GM12878 (cell line): Measurements from ENCODE around the gene SLC26A1. TPM values are rescaled to one million over a fixed set of nuclear protein-coding genes. Genes with fewer than 3 reads are reported as not detected.

Experiments used
- ATAC-seq: fragments of 200-7000 bp; cut with Tn5 transposase; 3 replicates; pipeline ENCODE4 v1.9.1; 2020; ENCODE audit warnings: mild to moderate bottlenecking, moderate library complexity
- BruUV-seq: library from RNA; stranded (reverse); fragments of 400-500 nt; replicated peaks from 2 replicates; lab custom pipeline; 2021; lab: Mats Ljungman, UMichigan
- CTCF ChIA-PET: fragments of 300-600 bp; sonication (Branson Sonifier 250); formaldehyde crosslinking; extraction: SDS; loops from one replicate; lab custom pipeline; 2021; ENCODE audit warnings: inconsistent platforms; lab: Yijun Ruan, JAX
- POLR2A ChIA-PET: fragments of 350-600 bp; formaldehyde crosslinking; extraction: SDS; loops from one replicate; lab custom pipeline; 2021; ENCODE audit warnings: inconsistent platforms; lab: Charles Lee
- RAD21 ChIA-PET: fragments of 300-600 bp; sonication (Branson Sonifier 250); formaldehyde crosslinking; loops from one replicate; lab custom pipeline; 2023; ENCODE audit warnings: antibody characterized with exemption; ENCODE audit not compliant: unreplicated experiment; lab: Charles Lee
- SMC1A ChIA-PET: fragments of 300-600 bp; sonication (Branson Sonifier 250); formaldehyde crosslinking; loops from one replicate; lab custom pipeline; 2023; ENCODE audit not compliant: unreplicated experiment, uncharacterized antibody; lab: Charles Lee
- DNase-seq: peaks from one replicate; pipeline ENCODE4 v3.0.0-alpha.2; 2011; ENCODE audit warnings: low read depth, low spot score
- FAIRE-seq: peaks from 3 replicates; lab custom pipeline; 2011; peaks lifted over from hg19 to GRCh38; lab: Jason Lieb, UNC
- H2AFZ ChIP-seq: 2 replicates; pipeline ENCODE4 v1.6.0; 2011; ENCODE audit warnings: low read depth, low read length, control low read depth; ENCODE audit not compliant: control insufficient read depth
- H3K27ac ChIP-seq: 2 replicates; pipeline ENCODE4 v1.5.1; 2011; ENCODE audit warnings: control low read depth; ENCODE audit not compliant: control insufficient read depth, insufficient read depth
- H3K27me3 ChIP-seq, 2 experiments: replicated peaks in 1 of 2; 2 replicates each; pipeline versions ENCODE4 v1.6.0 to v1.6.1; 2011; ENCODE audit warnings: low read length in 1 of 2; ENCODE audit not compliant: control insufficient read depth in 2 of 2, insufficient read depth in 2 of 2
- H3K36me3 ChIP-seq, 2 experiments: 2 replicates each; pipeline ENCODE4 v1.5.1; 2011; ENCODE audit warnings: low read length in 1 of 2; ENCODE audit not compliant: control insufficient read depth in 2 of 2, insufficient read depth in 2 of 2
- H3K4me1 ChIP-seq: 2 replicates; pipeline ENCODE4 v1.6.1; 2011; ENCODE audit warnings: mild to moderate bottlenecking, low read length, moderate library complexity, mixed read lengths; ENCODE audit not compliant: control insufficient read depth, insufficient read depth
- H3K4me2 ChIP-seq: 2 replicates; pipeline ENCODE4 v1.6.0; 2011; ENCODE audit warnings: control low read depth; ENCODE audit not compliant: control insufficient read depth, insufficient read depth
- H3K4me3 ChIP-seq: fragments of 200-600 bp; sonication (generic); 2 replicates; pipeline ENCODE4 v1.5.1; 2016
- H3K79me2 ChIP-seq: 2 replicates; pipeline ENCODE4 v1.6.0; 2011; ENCODE audit warnings: low read length; ENCODE audit not compliant: control insufficient read depth, insufficient read depth
- H3K9ac ChIP-seq: 2 replicates; pipeline ENCODE4 v1.8.0; 2011; ENCODE audit warnings: low read length, control low read depth, mixed read lengths; ENCODE audit not compliant: control insufficient read depth, insufficient read depth
- H3K9me3 ChIP-seq: replicated peaks from 3 replicates; pipeline ENCODE4 v1.5.1; 2011; ENCODE audit warnings: mild to moderate bottlenecking, low read length; ENCODE audit not compliant: control insufficient read depth, insufficient read depth
- H4K20me1 ChIP-seq: 2 replicates; pipeline ENCODE4 v1.6.0; 2011; ENCODE audit not compliant: control insufficient read depth, insufficient read depth
- ATF2 ChIP-seq: IDR thresholded peaks from 2 replicates; pipeline ENCODE4 v1.6.1; 2012; ENCODE audit warnings: low read length, inconsistent platforms
- ATF7 ChIP-seq: fragments of 450-650 bp; IDR thresholded peaks from 2 replicates; pipeline ENCODE4 v1.6.1; 2016; ENCODE audit warnings: low read depth, mild to moderate bottlenecking
- CHD1 ChIP-seq: IDR thresholded peaks from 2 replicates; pipeline ENCODE4 v1.6.1; 2012; ENCODE audit warnings: low read depth, low read length, improper control_type of control experiment
- CREB1 ChIP-seq: IDR thresholded peaks from 2 replicates; pipeline ENCODE4 v1.6.1; 2012; ENCODE audit warnings: low read depth, mild to moderate bottlenecking, inconsistent platforms
- DPF2 ChIP-seq: fragments of 450-650 bp; IDR thresholded peaks from 2 replicates; pipeline ENCODE4 v1.6.1; 2017; ENCODE audit warnings: mild to moderate bottlenecking
- HDAC6 ChIP-seq: fragments of 200-600 bp; sonication (generic); IDR thresholded peaks from one replicate; pipeline ENCODE4 v1.8.0; 2017; ENCODE audit warnings: antibody characterized with exemption; ENCODE audit not compliant: unreplicated experiment
- KLF5 ChIP-seq: fragments of 450-650 bp; IDR thresholded peaks from 2 replicates; pipeline ENCODE4 v1.6.1; 2014; ENCODE audit warnings: mild to moderate bottlenecking; ENCODE audit not compliant: partially characterized antibody
- MYB ChIP-seq: fragments of 150-350 bp; IDR thresholded peaks from 2 replicates; pipeline ENCODE4 v1.6.1; 2014; ENCODE audit warnings: mild to moderate bottlenecking, low read depth, low read length, borderline replicate concordance
- NBN ChIP-seq: fragments of 450-650 bp; IDR thresholded peaks from 2 replicates; pipeline ENCODE4 v1.6.1; 2016
- NFXL1 ChIP-seq: fragments of 450-650 bp; IDR thresholded peaks from 2 replicates; pipeline ENCODE4 v1.6.1; 2017; ENCODE audit warnings: antibody characterized with exemption, mild to moderate bottlenecking, borderline replicate concordance
- NR2C1 ChIP-seq: fragments of 450-650 bp; IDR thresholded peaks from 2 replicates; pipeline ENCODE4 v1.6.1; 2017; ENCODE audit warnings: antibody characterized with exemption, mild to moderate bottlenecking, moderate library complexity
- RAD51 ChIP-seq: fragments of 450-650 bp; IDR thresholded peaks from 2 replicates; pipeline ENCODE4 v1.6.1; 2016; ENCODE audit warnings: moderate library complexity, mild to moderate bottlenecking, inconsistent platforms
- RCOR1 ChIP-seq: conservative IDR thresholded peaks from 2 replicates; pipeline ENCODE4 v1.6.1; 2012; ENCODE audit warnings: low read depth, low read length, improper control_type of control experiment
- RFX5 ChIP-seq: IDR thresholded peaks from 2 replicates; pipeline ENCODE4 v1.6.1; 2011; ENCODE audit warnings: low read depth, low read length, improper control_type of control experiment
- RUNX3 ChIP-seq: IDR thresholded peaks from 2 replicates; pipeline ENCODE4 v1.6.1; 2012; ENCODE audit warnings: low read length, inconsistent platforms
- SMC3 ChIP-seq: IDR thresholded peaks from 2 replicates; pipeline ENCODE4 v1.6.1; 2011; ENCODE audit warnings: low read length, improper control_type of control experiment, borderline replicate concordance
- SREBF1 ChIP-seq: IDR thresholded peaks from 2 replicates; pipeline ENCODE4 v1.6.1; 2012; ENCODE audit warnings: mild to moderate bottlenecking, low read length
- TCF3 ChIP-seq: IDR thresholded peaks from 2 replicates; pipeline ENCODE4 v1.6.1; 2012; ENCODE audit warnings: low read depth, mild to moderate bottlenecking, low read length, borderline replicate concordance; ENCODE audit not compliant: insufficient read depth
- TCF7 ChIP-seq: IDR thresholded peaks from 2 replicates; pipeline ENCODE4 v1.6.1; 2014; ENCODE audit warnings: antibody characterized with exemption, borderline replicate concordance
- WRNIP1 ChIP-seq: IDR thresholded peaks from 2 replicates; pipeline ENCODE4 v1.6.1; 2011; ENCODE audit warnings: low read depth, low read length, improper control_type of control experiment, borderline replicate concordance
- ZNF217 ChIP-seq: fragments of 450-650 bp; IDR thresholded peaks from 2 replicates; pipeline ENCODE4 v1.6.1; 2017; ENCODE audit warnings: antibody characterized with exemption, mild to moderate bottlenecking
- WGBS: methylation state at CpG from one replicate; pipeline ENCODE4 v1.1.6; 2016; ENCODE audit warnings: low lambda C conversion rate; ENCODE audit not compliant: insufficient replicate concordance, insufficient coverage; ENCODE audit errors: missing lambda C conversion rate; 5-methylcytosine and 5-hydroxymethylcytosine counted together
- in situ Hi-C: fragments of 300-500 bp; cut with MboI; formaldehyde crosslinking; loops from 9 replicates; pipeline ENCODE4 v1.14.3; 2018; ENCODE audit warnings: mixed read lengths
- intact Hi-C: fragments of 100-400 bp; cut with micrococcal nuclease; formaldehyde crosslinking; loops from one replicate; pipeline ENCODE4 v1.14.2; 2022; ENCODE audit not compliant: unreplicated experiment
- polyA plus RNA-seq, 11 experiments: library from polyadenylated mRNA; depleted of rRNA in 4 of 11; unstranded in 6 of 11; stranded (reverse) in 5 of 11; fragments of >200 nt; fragmentation: Nextera tagmentation in 4 of 11; fragmentation: Illumina TruSeq in 1 of 11; extraction: Ambion mirVana in 4 of 11; extraction: Trizol in 1 of 11; gene quantifications; 1 replicate in 1 of 11; 2 replicates in 10 of 11; pipeline versions ENCODE4 v1.2.1 to v1.2.3, GENCODE V29; 2011 to 2016; ENCODE audit warnings: inconsistent platforms in 2 of 11, missing spikeins in 2 of 11, low read depth in 1 of 11
- total RNA-seq, 4 experiments: library from RNA; depleted of rRNA in 3 of 4; stranded (reverse); fragments of >200 nt in 3 of 4; fragmentation: Illumina TruSeq in 1 of 4; extraction: Trizol in 1 of 4; gene quantifications; 2 replicates each; pipeline versions ENCODE4 v1.2.1 to v1.2.3, GENCODE V29; 2013 to 2021

The SLC26A1 gene
- total and polyA plus RNA-seq, 10 of the 15 experiments (the other 5 are each of a cell fraction or from before 2014, with no cell fraction given) = 0.05 to 0.96 (median 0.28) TPM; not detected in 5

- RAD21 ChIA-PET = no interaction called here
- no peaks in the 10 kb centered on the region for H3K9me3 ChIP-seq
- TF ChIP-seq DPF2 = no peak
- TF ChIP-seq TCF7 = no peak
- TF ChIP-seq KLF5 = no peak
- TF ChIP-seq NR2C1 = no peak
- TF ChIP-seq, all 136 proteins: peak for 0
- H3K36me3 ChIP-seq = no peaks in the 10 kb centered on the region
- no peaks in the 10 kb centered on the region for H3K4me1 ChIP-seq
- ChIA-PET CTCF (no interaction called here), SMC1A (no interaction called here), POLR2A (no interaction called here)
- H4K20me1 ChIP-seq = no peaks in the 10 kb centered on the region
- H3K4me2 ChIP-seq = no peak overlapping the region
- FAIRE-seq (no peak), DNase-seq (no peak), ATAC-seq (no peak)
- H2AFZ ChIP-seq = no peak overlapping the region
- H3K4me3 ChIP-seq = no peak overlapping the region
- no peak overlapping the region for H3K27ac ChIP-seq
- in situ Hi-C loops = no loop called here
- intact Hi-C loops = no loop called here
- WGBS = 20% methylated on average over 7 of the region's 8 CpGs
- H3K27me3 ChIP-seq = no peaks in the 10 kb centered on the region
- no TSS peak for BruUV-seq
- H3K79me2 ChIP-seq = no peaks in the 10 kb centered on the region
- H3K9ac ChIP-seq = no peak overlapping the region
Measured at GRCh38 chr4:1031346-1031745, 38.1 kb upstream of the SLC26A1 start.

DNA sequence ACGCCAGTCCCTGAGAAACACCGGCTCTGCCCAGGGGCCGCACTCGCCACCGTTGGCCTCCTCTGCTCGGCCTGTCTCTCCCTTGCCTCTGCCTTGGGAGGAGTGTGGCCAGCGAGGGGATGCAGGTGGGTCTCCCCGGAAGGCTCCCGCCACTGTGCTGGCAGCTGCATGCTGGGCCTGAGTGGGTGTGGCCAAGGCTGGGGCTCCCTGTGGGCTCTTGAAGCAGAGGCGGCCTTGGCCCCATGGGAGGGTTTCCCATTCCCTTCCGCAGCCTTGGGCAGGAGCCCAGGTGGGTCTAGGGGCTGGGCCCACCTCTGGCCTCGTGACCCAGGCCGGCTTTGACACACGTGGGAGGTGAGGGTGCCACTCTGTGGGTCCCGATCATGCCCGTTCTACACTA is 37.4 kb upstream of the SLC26A1 start:
- Histone ChIP-seq H3K79me2 (no peaks in the 10 kb centered on the region), H4K20me1 (no peaks in the 10 kb centered on the region), H3K9ac (no peak overlapping the region), H3K36me3 (no peaks in the 10 kb centered on the region), H3K4me2 (no peak overlapping the region), H3K4me1 (peaks cover 6% of the 10 kb centered on the region), H3K27ac (no peak overlapping the region), H3K27me3 (no peaks in the 10 kb centered on the region), H2AFZ (no peak overlapping the region), H3K4me3 (no peak overlapping the region), H3K9me3 (no peaks in the 10 kb centered on the region)
- WGBS = 39% methylated on average over 16 of the region's 16 CpGs
- no TSS peak for BruUV-seq
- ATAC-seq (no peak), FAIRE-seq (no peak), DNase-seq (no peak)
- in situ Hi-C loops (no loop called here), intact Hi-C loops (no loop called here)
- RAD21 ChIA-PET = no interaction called here
- SMC1A ChIA-PET = no interaction called here
- CTCF ChIA-PET = no interaction called here
- POLR2A ChIA-PET = no interaction called here
- TF ChIP-seq SMC3 (no peak), SREBF1 (no peak), ATF7 (no peak), NFXL1 (no peak), ATF2 (no peak), HDAC6 (no peak), WRNIP1 (no peak), NBN (no peak), RCOR1 (no peak), RFX5 (no peak), TCF3 (no peak), RAD51 (no peak), DPF2 (no peak), RUNX3 (no peak), CHD1 (no peak), CREB1 (no peak), MYB (no peak), ZNF217 (no peak)
